ENCODE data around the gene MPND.
"Not testable (repeated sequence)": the region's sequence is repeated elsewhere in the genome, so short reads cannot be mapped to it uniquely, and the experiment has no call there.

MPND gene

GRCh38 chr19:4347521-4347920, 4.2 kb downstream of the MPND start:
- DNase-seq (ENCODE audit: low read depth), result no peak

- DNase-seq (ENCODE audit: low read depth), result not testable (repeated sequence)
Observed at GRCh38 chr19:4349225-4349624, 5.9 kb downstream of the MPND start.

GRCh38 chr19:4350111-4350510, 6.7 kb downstream of the MPND start:
- DNase-seq (ENCODE audit: low read depth), result no peak

DNA sequence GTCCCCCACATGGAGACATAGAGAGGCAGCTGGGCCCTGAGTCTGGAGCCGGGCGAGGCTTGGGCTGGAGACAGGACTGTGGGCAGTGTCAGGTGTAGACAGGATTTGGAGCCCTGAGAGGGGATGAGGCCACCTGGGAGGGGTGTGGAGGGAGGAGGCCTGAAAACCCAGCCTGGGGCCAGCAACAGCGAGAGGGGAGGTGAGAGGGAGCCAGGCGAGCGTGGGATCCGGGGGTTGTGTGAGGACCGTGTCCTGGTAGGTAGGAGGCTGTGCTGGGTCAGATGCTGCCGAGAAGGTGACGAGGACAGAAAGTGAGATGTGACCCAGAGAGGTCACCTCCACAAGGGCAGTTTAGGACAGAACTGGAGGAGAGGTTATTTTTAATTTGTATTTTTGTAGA, 7.4 kb downstream of the MPND start:
- DNase-seq (ENCODE audit: low read depth), result no peak

DNA sequence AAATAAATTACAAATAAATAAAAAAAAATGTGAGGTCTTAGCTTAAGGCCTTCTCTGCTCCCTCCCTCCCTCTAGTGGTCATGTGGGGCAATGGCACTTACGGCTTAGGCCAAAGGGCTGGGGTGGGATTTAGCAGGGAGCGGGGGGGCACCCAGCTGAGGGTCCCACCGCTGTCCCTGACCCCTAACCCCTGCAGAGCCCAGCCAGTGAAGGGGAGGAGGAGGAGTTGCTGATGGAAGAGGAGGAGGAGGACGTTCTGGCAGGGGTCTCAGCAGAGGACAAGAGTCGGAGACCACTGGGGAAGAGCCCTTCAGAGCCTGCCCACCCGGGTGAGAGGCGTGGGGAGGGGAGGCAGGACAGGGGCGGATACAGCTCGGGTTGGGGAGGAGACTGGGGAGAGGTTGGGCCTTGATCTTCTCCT, 9.3 kb downstream of the MPND start:
- no peak for DNase-seq (ENCODE audit: low read depth)

- no peak for DNase-seq (ENCODE audit: low read depth)
Observed at GRCh38 chr19:4354282-4354681, 10.9 kb downstream of the MPND start.

DNA sequence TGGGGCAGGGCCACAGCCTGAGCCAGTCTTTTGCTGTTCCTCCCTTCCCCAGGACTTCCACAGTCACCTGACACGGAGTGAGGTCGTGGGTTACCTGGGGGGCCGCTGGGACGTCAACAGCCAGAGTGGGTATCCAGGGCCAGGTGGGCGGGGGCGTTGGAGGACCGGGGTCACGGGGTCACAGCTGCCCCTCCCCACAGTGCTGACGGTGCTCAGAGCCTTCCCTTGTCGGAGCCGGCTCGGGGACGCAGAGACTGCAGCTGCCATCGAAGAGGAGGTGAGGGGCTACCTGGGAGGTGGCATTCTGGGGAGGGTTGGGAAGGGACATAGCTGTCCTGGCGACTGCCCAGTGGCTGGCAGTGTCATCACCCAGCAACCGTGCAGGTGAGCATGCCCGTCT, 11.5 kb downstream of the MPND start:
- DNase-seq (ENCODE audit: low read depth), result no peak

DNA sequence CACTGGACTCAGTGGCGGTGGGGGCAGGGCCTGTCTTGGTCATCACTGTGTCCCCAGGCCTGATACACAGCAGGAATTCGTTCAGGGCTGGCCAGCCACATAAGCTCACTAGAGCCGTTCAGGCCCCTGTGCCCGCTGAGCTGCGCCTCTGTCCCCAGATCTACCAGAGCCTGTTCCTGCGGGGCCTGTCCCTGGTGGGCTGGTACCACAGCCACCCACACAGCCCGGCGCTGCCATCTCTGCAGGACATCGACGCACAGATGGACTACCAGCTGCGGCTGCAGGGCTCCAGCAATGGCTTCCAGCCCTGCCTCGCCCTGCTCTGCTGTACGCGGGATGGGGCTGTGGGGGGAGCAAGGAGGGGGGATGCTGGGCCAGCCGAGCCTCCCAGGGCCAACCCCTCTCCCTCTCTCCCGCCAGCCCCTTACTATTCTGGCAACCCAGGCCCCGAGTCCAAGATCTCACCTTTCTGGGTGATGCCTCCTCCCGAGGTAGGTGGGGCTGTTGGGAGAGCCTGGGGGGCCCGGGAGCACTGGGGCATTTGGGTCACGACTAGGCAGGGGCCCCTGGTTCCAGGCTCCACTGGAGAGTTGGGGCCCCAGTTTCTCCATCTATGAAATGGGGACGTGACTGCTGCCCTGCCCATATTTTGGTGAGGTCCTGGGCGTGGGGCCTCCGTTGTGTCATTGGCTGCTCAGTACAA, 13.9 kb downstream of the MPND start:
- DNase-seq (ENCODE audit: low read depth), result no peak

GRCh38 chr19:4357921-4358326, 14.6 kb downstream of the MPND start:
- DNase-seq (ENCODE audit: low read depth), result no peak

- no peak for DNase-seq (ENCODE audit: low read depth)
Observed at GRCh38 chr19:4358709-4359626, 15.6 kb downstream of the MPND start.

DNA sequence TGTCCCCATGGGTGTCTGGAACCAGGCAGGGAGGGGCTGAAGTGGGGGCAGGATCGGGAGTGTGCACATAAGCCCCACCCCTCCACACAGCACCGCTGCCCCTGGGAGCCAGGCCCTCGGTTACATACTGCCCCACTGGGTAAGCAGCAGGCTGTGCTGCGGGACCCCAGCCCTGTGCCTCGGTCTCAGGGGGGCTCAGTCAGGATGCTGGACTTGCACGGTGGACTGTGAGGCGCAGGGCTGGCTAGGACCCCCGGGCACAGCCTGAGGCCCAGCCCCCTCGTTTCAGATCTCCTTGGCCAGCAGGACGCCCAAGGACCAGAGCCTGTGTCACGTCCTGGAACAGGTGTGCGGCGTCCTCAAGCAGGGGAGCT, 16.3 kb downstream of the MPND start:
- DNase-seq (ENCODE audit: low read depth), result no peak

GRCh38 chr19:4360081-4360569, 16.8 kb downstream of the MPND start:
- no peak for DNase-seq (ENCODE audit: low read depth)

DNA sequence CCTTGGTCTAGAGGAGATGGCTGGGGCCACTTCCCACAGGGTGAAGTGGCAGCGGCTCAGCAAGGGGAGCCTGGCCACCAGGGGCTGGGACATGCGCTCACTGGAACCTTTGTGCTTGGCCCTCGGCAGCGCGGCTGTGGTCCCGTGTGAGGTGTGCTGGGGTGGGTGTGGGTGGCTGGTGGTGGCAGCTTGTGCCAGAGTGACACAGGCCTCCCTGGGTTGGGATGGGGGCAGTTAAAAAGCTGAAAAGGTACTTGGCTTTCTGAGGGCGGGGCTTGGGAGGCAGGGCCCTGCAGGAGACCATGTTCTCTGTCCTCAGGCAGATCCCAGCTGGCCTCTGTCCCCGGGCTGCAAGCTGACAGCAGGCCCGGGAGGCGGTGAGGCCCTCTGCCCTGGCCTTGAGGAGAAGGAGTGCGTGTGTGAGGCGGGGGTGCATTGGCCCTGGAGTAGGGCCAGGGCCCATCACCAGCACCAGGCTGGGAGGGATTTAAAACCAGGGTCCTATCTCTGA, 17.3 kb downstream of the MPND start:
- DNase-seq (ENCODE audit: low read depth), result no peak

GRCh38 chr19:4361152-4362046, 18.0 kb downstream of the MPND start:
- no peak for DNase-seq (ENCODE audit: low read depth)

DNA sequence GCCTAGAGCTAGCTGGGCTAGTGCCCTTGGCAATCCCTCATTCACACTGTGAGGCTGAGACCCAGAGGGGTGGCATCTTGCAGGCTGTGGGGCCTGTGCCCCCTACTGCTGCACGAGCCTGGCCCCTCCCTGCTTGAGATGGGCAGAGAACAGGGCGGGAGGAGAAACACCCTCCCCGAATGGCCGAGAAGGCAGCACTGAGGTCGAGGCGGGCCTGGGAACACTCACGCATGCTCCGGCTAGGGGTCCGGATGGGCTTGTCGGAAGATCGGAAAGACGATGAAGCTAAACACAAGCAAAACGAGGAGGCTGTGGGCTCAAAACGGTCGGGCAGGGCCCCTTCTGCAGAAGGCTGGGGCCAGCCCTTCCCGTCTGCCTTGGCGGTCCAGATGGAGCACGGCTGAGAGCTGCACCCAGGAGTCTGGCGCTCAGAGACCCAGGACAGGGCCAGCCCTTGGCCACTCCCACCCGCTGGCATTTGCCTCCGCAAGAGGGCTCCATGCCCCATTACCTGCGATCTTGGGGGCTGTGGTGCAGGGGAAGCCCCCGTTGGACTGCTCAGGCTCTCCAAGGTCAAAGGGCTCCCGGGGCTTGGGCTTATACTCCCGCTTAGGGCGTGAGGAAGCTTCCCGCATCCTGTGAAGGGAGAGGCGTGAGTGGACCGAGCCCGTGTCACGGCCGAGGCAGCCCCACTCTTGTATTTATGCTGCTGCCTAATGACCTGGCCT, 18.9 kb downstream of the MPND start:
- DNase-seq (ENCODE audit: low read depth), result no peak

GRCh38 chr19:4362831-4363545, 19.6 kb downstream of the MPND start:
- DNase-seq (ENCODE audit: low read depth), result no peak

DNA sequence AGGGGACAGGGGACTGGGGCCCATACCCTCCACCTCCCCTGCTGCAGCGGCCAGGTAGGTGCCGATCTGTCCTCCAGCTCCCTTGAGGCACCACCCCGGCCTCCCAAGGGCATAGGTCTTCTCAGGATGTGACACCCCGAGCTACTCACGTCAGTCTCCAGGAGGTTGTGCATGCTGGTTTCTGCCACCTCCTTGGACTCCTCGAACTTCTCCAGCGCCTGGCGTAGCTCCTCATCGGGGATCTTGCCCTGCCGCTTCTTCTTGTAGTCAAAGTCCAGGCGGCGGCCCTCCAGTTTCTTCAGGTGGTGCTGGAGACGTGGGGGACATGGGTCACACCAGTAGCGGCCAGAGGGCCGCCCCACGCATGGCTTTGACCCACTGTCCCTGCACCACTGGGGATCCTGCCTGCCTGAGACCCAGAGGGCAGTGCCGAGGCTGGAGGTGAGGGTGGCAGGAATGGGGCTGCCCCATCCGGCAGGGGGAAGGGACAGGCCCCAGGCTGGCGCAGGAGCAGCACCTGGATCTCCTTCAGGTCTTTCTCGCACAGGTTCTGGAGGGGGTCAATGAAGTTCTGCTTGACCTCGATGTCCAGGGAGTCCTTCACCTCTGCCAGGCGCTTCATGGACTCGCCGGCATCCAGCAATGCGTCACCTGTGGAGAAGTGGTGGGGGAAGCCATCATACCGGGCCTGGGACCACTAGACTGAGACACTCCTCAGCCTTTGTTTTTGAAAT, 20.4 kb downstream of the MPND start:
- DNase-seq (ENCODE audit: low read depth), result no peak

- DNase-seq (ENCODE audit: low read depth), result no peak
Observed at GRCh38 chr19:4365341-4365740, 22.0 kb downstream of the MPND start.

- DNase-seq (ENCODE audit: low read depth), result no peak
Observed at GRCh38 chr19:4365791-4366665, 22.7 kb downstream of the MPND start.
